ENCODE data around the gene CRHR2.

The CRHR2 gene

DNA sequence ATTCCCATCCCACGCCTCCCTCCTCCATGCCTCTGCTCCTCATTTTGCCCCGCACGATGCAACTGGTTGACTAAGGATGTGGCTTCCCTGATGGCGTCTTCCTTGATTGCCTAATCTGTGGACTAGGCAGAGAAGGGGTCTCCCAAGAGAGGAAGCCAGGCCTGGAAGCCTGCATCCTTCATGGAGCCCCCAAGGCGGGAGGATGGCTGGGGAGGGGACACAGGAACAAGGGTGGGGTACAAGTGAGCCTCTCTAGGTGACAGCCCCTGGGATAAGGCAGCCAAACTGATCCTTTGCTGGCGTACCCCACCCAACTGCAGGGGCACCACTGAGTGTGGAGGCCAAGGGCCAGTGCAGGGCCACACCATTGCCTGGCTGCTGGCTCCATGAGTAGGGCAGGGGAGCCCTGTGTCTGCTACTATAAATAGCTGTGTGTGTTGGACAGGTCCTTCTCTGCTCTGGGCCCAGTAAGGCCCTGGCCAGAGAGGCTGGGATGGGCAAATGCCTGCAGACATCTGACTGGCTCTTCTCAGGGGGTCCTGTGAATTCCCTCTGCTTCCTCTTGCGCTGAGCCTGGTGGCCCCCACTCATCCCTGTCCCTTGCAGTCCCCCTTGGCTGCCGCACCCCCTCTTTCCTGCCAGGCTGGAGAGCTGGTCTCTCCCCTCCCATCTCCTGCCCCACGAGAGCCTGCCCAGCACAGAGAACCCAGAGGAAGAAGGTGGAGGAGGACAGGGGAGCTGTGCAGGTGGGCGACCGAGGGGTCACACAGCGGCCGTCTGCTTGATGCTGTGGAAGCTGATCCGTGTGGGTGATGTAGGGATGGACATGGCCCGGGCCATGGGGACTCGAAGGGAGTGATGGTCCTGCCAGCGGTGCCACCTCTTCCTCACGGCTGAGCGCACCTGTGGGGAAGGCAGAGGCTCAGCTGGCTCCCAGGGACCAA is 29.3 kb downstream of the CRHR2 start:
- no peaks in the 10 kb centered on the region for H3K27me3 ChIP-seq (ENCODE audit: insufficient read depth, insufficient read length)
- no peak for DNase-seq (ENCODE audit: low read depth, low spot score)
- H3K4me1 ChIP-seq (ENCODE audit: insufficient read depth, insufficient read length): peaks cover 3% of the 10 kb centered on the region
- TF ChIP-seq YY1 (IDR thresholded peaks at IDR 0.05; ENCODE audit: insufficient read depth, insufficient read length) (no peak), SUZ12 (IDR thresholded peaks at IDR 0.05; ENCODE audit: extremely low read depth, insufficient read depth, insufficient read length) (no peak), ZNF274 (IDR thresholded peaks at IDR 0.05; ENCODE audit: low read depth, low read length) (no peak)
- H3K4me3 ChIP-seq (ENCODE audit: insufficient read length, low read depth): no peak overlapping the region
- H3K9ac ChIP-seq (ENCODE audit: insufficient read length, low read depth): no peak overlapping the region
- no peaks in the 10 kb centered on the region for H3K9me3 ChIP-seq (ENCODE audit: insufficient read depth, low read length)
- peaks cover 9% of the 10 kb centered on the region for H3K36me3 ChIP-seq (ENCODE audit: insufficient read depth, insufficient read length, low read length)

DNA sequence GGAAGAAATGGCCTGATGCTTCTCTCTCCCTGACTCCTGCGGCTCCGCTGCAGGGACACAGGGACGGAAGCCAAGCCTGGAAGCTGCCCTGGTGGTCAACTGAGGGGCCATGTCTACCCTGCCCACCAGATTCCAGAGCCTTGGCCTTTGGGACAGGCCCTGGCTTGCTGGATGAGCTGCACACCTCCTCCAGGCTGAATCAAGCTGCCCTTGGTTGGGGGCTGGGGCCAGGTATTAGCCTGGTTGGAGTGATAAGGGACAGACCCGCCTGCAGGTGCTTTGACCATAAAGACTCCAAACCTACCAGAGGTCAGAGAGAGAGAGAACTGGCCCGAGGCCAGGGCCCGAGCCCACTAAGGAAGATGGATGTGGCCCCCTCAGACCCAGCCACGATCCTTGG is 30.1 kb downstream of the CRHR2 start:
- Histone ChIP-seq H3K36me3 (ENCODE audit: insufficient read depth, insufficient read length, low read length) (peaks cover 9% of the 10 kb centered on the region), H3K9ac (ENCODE audit: insufficient read length, low read depth) (no peak overlapping the region), H3K27me3 (ENCODE audit: insufficient read depth, insufficient read length) (no peaks in the 10 kb centered on the region), H3K4me3 (ENCODE audit: insufficient read length, low read depth) (no peak overlapping the region), H3K9me3 (ENCODE audit: insufficient read depth, low read length) (no peaks in the 10 kb centered on the region), H3K4me1 (ENCODE audit: insufficient read depth, insufficient read length) (peaks cover 3% of the 10 kb centered on the region)
- TF ChIP-seq YY1 (IDR thresholded peaks at IDR 0.05; ENCODE audit: insufficient read depth, insufficient read length): no peak
- no peak for DNase-seq (ENCODE audit: low read depth, low spot score)

DNA sequence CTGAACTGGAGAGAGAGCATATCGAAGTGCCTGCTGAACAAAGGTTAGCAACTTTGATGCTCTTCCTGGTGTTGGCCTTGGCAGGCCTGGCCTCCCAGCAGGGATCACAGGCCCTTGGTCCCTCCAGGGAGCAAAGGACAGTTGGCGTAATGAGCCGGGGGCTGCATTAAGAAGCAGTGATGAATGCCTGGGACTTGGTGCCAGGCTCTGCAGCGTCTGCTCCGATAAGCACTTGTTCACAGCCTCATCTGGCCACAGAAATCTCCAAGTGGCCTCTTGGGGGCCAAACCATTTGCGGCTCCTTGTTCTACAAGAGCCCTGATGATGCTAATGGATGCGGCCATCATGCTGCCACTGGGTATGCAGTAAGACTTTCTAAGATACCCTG is 31.8 kb downstream of the CRHR2 start:
- Histone ChIP-seq H3K36me3 (ENCODE audit: insufficient read depth, insufficient read length, low read length) (peaks cover 12% of the 10 kb centered on the region), H3K4me1 (ENCODE audit: insufficient read depth, insufficient read length) (peaks cover 3% of the 10 kb centered on the region), H3K27me3 (ENCODE audit: insufficient read depth, insufficient read length) (no peaks in the 10 kb centered on the region), H3K4me3 (ENCODE audit: insufficient read length, low read depth) (no peak overlapping the region), H3K9me3 (ENCODE audit: insufficient read depth, low read length) (no peaks in the 10 kb centered on the region), H3K9ac (ENCODE audit: insufficient read length, low read depth) (no peak overlapping the region)
- DNase-seq (ENCODE audit: low read depth, low spot score): no peak
- TF ChIP-seq SUZ12 (IDR thresholded peaks at IDR 0.05; ENCODE audit: extremely low read depth, insufficient read depth, insufficient read length) (no peak), ZNF274 (IDR thresholded peaks at IDR 0.05; ENCODE audit: low read depth, low read length) (no peak), YY1 (IDR thresholded peaks at IDR 0.05; ENCODE audit: insufficient read depth, insufficient read length) (no peak)

DNA sequence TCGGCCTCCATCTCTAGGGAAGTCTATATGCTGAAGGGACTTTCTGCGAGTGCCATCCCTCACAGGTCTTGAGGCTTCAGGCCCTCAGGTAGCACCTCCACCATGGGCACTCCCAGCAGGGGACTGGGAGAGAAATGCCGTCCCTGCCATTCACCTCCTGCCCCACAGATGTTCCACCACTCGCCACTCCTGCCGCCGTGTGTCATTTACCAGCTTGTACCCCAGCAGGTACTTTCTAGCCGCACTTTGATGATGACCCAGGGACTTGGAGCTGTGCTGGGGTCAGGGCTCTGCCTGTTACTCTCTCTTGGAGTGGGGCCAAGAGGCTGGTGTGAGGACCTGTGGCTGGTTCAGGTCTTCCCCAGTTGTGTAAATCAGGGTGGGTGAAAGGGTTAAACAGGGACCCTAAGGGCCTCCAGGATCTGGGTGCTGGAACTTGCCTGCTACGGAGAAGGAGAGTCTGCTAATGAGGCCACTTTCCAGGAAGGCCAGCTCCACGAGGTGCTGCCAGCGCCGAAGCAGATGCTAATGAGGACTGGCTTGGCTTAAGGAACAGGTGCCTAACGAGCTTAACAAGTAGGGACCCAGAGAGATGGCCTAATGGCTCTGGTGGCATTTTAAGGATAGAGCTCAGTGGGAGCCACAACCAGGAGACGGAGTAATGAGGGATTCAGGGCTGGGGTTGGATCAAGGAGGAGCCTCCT is 32.4 kb downstream of the CRHR2 start:
- Histone ChIP-seq H3K36me3 (ENCODE audit: insufficient read depth, insufficient read length, low read length) (peaks cover 14% of the 10 kb centered on the region), H3K27me3 (ENCODE audit: insufficient read depth, insufficient read length) (no peaks in the 10 kb centered on the region), H3K9me3 (ENCODE audit: insufficient read depth, low read length) (no peaks in the 10 kb centered on the region), H3K4me1 (ENCODE audit: insufficient read depth, insufficient read length) (peaks cover 3% of the 10 kb centered on the region), H3K4me3 (ENCODE audit: insufficient read length, low read depth) (no peak overlapping the region), H3K9ac (ENCODE audit: insufficient read length, low read depth) (no peak overlapping the region)
- TF ChIP-seq YY1 (IDR thresholded peaks at IDR 0.05; ENCODE audit: insufficient read depth, insufficient read length): no peak
- TF ChIP-seq SUZ12 (IDR thresholded peaks at IDR 0.05; ENCODE audit: extremely low read depth, insufficient read depth, insufficient read length): no peak
- no peak for TF ChIP-seq ZNF274 (IDR thresholded peaks at IDR 0.05; ENCODE audit: low read depth, low read length)
- DNase-seq (ENCODE audit: low read depth, low spot score): no peak

DNA sequence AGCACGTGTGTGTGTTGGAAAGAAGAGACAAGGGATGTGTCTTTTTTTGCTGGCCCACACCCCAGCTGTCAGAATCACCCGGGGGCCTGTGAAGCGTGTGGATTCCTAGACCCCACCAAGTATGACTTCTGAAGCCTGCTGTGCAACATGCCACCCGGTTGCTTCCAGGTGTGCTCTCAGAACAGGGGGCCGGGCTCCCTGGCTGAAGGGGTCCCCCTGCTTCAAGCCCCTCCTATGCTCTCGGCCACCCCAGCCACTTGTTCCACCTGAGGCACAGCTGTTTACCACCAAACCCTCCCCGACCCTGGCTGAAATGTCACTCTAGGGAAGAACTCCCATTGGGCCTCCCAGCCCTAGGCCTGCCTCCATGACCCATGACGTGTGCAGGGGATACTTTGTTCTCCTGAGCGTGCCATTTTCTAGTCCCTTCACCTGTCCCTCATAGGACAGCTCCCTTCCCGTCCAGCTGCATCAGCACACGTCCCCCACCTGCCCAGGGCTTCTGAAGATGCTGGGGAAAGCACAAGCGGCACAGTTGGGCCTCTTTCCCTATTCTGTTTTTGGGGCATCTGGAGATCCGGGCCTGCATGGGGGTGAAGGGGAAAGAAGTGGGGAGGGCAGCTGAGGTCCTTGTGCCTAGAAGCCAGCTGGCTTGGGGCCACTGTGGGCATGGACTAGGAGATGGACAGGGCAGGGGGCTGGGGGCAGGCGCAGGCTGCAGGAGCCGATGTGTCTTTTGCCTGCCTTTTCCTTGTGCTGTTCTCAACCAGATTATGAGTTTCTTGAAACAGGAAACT is 33.3 kb downstream of the CRHR2 start:
- TF ChIP-seq SUZ12 (IDR thresholded peaks at IDR 0.05; ENCODE audit: extremely low read depth, insufficient read depth, insufficient read length) (no peak), YY1 (IDR thresholded peaks at IDR 0.05; ENCODE audit: insufficient read depth, insufficient read length) (no peak), ZNF274 (IDR thresholded peaks at IDR 0.05; ENCODE audit: low read depth, low read length) (no peak)
- Histone ChIP-seq H3K9ac (ENCODE audit: insufficient read length, low read depth) (no peak overlapping the region), H3K4me1 (ENCODE audit: insufficient read depth, insufficient read length) (peaks cover 3% of the 10 kb centered on the region), H3K4me3 (ENCODE audit: insufficient read length, low read depth) (no peak overlapping the region), H3K36me3 (ENCODE audit: insufficient read depth, insufficient read length, low read length) (peaks cover 17% of the 10 kb centered on the region), H3K9me3 (ENCODE audit: insufficient read depth, low read length) (no peaks in the 10 kb centered on the region), H3K27me3 (ENCODE audit: insufficient read depth, insufficient read length) (no peaks in the 10 kb centered on the region)
- no peak for DNase-seq (ENCODE audit: low read depth, low spot score)

DNA sequence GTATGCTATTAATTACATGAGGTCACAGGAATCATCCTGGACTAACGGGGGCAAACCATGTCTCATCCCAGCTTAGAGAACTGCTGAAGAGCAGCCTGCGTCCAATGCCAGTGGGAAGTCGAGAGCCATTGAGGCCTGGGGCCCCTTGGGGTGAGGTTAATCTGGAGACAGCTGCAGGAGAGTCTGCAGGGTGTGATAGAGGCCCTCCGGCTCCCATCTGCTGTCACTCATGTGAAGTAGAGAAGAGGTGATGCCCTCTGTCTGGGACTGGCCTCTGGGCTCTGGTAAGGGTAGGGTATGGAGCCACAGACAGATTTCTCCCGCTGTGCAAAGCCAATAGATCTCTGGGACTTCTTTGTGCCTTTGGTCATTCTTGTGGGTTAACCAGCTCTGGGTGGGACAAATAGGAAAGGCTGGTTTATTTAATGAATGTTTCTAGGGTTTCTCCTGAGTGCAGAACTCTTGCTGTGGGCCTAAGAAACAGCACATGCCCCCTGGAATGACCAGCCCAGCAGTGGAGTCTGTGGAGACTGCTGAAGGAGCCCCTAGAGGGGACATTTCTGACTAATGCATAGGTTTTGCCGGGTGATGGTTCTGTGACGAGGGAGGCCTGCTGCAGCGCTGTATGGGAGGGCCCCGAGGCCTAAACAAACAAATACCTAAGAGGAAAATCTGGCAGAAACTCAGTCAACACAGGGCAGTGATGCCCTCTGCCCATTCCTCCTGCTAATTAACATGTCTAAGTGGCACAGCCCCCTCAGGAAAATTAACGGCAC is 34.5 kb downstream of the CRHR2 start:
- no peak overlapping the region for H3K9ac ChIP-seq (ENCODE audit: insufficient read length, low read depth)
- H3K36me3 ChIP-seq (ENCODE audit: insufficient read depth, insufficient read length, low read length): peaks cover 22% of the 10 kb centered on the region
- peaks cover 5% of the 10 kb centered on the region; the same call in 1 of the 2 replicates for H3K9me3 ChIP-seq (ENCODE audit: insufficient read depth, low read length)
- no peaks in the 10 kb centered on the region for H3K27me3 ChIP-seq (ENCODE audit: insufficient read depth, insufficient read length)
- H3K4me3 ChIP-seq (ENCODE audit: insufficient read length, low read depth): no peak overlapping the region
- no peak for TF ChIP-seq YY1 (IDR thresholded peaks at IDR 0.05; ENCODE audit: insufficient read depth, insufficient read length)
- TF ChIP-seq SUZ12 (IDR thresholded peaks at IDR 0.05; ENCODE audit: extremely low read depth, insufficient read depth, insufficient read length): no peak
- no peak for TF ChIP-seq ZNF274 (IDR thresholded peaks at IDR 0.05; ENCODE audit: low read depth, low read length)
- peaks cover 6% of the 10 kb centered on the region for H3K4me1 ChIP-seq (ENCODE audit: insufficient read depth, insufficient read length)
- DNase-seq (ENCODE audit: low read depth, low spot score): no peak
